SU-DHL-6 (cell line): ENCODE results near the gene TCHHL1.

Experiments used
- H2AFZ ChIP-seq: fragments of 200-600 bp; sonication (generic); 2 replicates; pipeline ENCODE4 v1.6.1; 2014; ENCODE audit warnings: low read depth, mild to moderate bottlenecking, moderate library complexity, mixed read lengths, antibody characterized with exemption, low read length; ENCODE audit not compliant: severe bottlenecking
- H3F3A ChIP-seq: fragments of 200-600 bp; shearing (Covaris generic); 2 replicates; pipeline ENCODE4 v1.6.0; 2016; ENCODE audit warnings: antibody characterized with exemption, mild to moderate bottlenecking; ENCODE audit not compliant: insufficient read depth
- H3K27ac ChIP-seq: fragments of 200-600 bp; sonication (generic); 2 replicates; pipeline ENCODE4 v1.5.1; 2016; ENCODE audit warnings: low read depth, mild to moderate bottlenecking, low read length, moderate library complexity, mixed read lengths
- H3K27me3 ChIP-seq: fragments of 200-600 bp; sonication (generic), shearing (Covaris generic); 2 replicates; pipeline ENCODE4 v1.6.0; 2014; ENCODE audit warnings: mild to moderate bottlenecking, low read length
- H3K36me3 ChIP-seq: fragments of 200-600 bp; sonication (generic); 2 replicates; pipeline ENCODE4 v1.6.1; 2014; ENCODE audit warnings: mild to moderate bottlenecking, low read length, mixed read lengths
- H3K4me2 ChIP-seq: fragments of 300-600, 200-600 bp; shearing (Covaris generic), sonication (generic); 2 replicates; pipeline ENCODE4 v1.6.0; 2014; ENCODE audit warnings: low read length, low read depth, mild to moderate bottlenecking; ENCODE audit not compliant: poor library complexity, severe bottlenecking
- H3K4me3 ChIP-seq: fragments of 200-600 bp; sonication (generic); 2 replicates; pipeline ENCODE4 v1.5.1; 2014; ENCODE audit warnings: antibody characterized with exemption, low read length, mild to moderate bottlenecking, mixed read lengths; ENCODE audit not compliant: insufficient read depth, poor library complexity, severe bottlenecking
- H3K79me2 ChIP-seq: fragments of 200-600 bp; sonication (generic); 2 replicates; pipeline ENCODE4 v1.6.1; 2014; ENCODE audit warnings: mild to moderate bottlenecking, low read length, moderate library complexity; ENCODE audit not compliant: insufficient read depth
- H3K9ac ChIP-seq: fragments of 200-600 bp; sonication (generic); 2 replicates; pipeline ENCODE4 v1.7.0; 2014; ENCODE audit warnings: mild to moderate bottlenecking, low read length
- H3K9me2 ChIP-seq: fragments of 200-600 bp; sonication (generic); replicated peaks from 2 replicates; pipeline ENCODE4 v1.6.1; 2014; ENCODE audit warnings: low read length; ENCODE audit not compliant: insufficient read depth
- H3K9me3 ChIP-seq: fragments of 200-600 bp; sonication (generic); 2 replicates; pipeline ENCODE4 v1.6.1; 2014; ENCODE audit warnings: low read length, mixed read lengths; ENCODE audit not compliant: insufficient read depth
- H4K20me1 ChIP-seq: fragments of 200-600 bp; sonication (generic); 2 replicates; pipeline ENCODE4 v1.6.1; 2014; ENCODE audit warnings: low read depth, mild to moderate bottlenecking, antibody characterized with exemption, low read length, moderate library complexity, mixed read lengths
- CTCF ChIP-seq: fragments of 200-600 bp; sonication (generic); IDR thresholded peaks from one replicate; pipeline ENCODE4 v1.5.1; 2017; ENCODE audit warnings: antibody characterized with exemption, mild to moderate bottlenecking, low read length, moderate library complexity; ENCODE audit not compliant: insufficient read depth, poor library complexity, severe bottlenecking
- EZH2phosphoT487 ChIP-seq: fragments of 200-600 bp; sonication (generic), shearing (Covaris generic); conservative IDR thresholded peaks from 2 replicates; pipeline ENCODE4 v1.6.1; 2018; ENCODE audit warnings: mild to moderate bottlenecking, antibody characterized with exemption, low read length, moderate library complexity, mixed read lengths

TCHHL1 gene

DNA sequence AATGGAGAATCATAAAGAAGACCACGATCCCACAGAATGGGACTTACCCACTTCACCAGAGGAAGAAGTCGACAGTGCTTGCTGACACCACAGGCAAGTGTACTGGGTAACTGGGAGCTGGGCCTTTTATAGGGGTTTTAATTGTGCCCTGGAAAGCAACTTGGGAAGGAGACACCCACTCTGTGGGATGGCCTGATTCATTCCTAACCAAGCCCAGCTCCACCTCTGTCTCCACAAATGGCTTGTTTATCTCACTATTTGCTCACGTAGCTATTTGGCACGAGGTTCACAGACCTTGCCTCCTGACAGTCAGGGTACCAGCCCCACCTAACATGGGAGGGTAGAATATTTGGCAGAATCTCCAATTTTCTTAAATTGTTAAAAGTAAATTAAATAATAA lies 26.5 kb upstream of the TCHHL1 start, which contains the start of gene TCHH:
TCHH (minus strand) TSS at position 101 of the 400 bp plus-strand sequence. CDS start 1,364 bp downstream, outside the sequence.
- TF ChIP-seq EZH2phosphoT487 (no peak), CTCF (no peak)
- H3K4me3 ChIP-seq, result no peak within 1 kb of the TSS
- no peak within 1 kb of the TSS for H3K9ac ChIP-seq

DNA sequence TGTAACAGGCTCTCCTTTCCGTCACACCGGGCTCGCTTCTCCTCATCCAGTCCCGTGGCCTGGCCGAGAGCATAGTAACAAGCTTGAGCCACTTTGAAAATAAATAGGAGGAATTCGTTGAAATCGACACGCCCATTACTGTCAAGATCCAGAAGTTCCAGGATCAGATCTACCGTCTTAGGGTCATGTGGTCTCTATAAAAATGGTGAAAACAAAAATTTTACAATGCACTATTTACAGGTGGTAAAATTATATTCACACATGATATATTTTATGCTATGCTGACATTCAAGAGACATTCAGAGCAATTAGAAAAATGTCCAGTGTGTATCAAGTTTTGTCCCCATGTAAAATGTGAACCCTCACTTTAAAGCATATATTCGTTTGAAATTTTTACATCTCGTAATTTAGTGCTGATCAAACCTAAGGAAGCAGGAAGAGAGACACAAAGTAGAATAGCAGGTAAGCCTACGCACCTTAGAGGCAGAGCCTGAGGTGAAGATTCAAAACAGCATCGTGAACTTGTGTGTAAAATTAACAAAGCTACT lies 24.1 kb upstream of the TCHHL1 start:
- H3K9me2 ChIP-seq, result no peaks in the 10 kb centered on the region
- H3K4me2 ChIP-seq, result peak overlapping the region; percentile 73
- H3K36me3 ChIP-seq, result no peaks in the 10 kb centered on the region
- no peak overlapping the region for H3K27ac ChIP-seq
- H3K27me3 ChIP-seq, result no peaks in the 10 kb centered on the region
- no peaks in the 10 kb centered on the region for H4K20me1 ChIP-seq
- H3K9ac ChIP-seq, result peak overlapping the region; percentile 54
- H3K79me2 ChIP-seq, result no peaks in the 10 kb centered on the region
- H3F3A ChIP-seq, result no peaks in the 10 kb centered on the region
- peak overlapping the region; percentile 52 for H3K4me3 ChIP-seq
- peak overlapping the region; percentile 75 for H2AFZ ChIP-seq
- no peaks in the 10 kb centered on the region for H3K9me3 ChIP-seq
- TF ChIP-seq CTCF (no peak), EZH2phosphoT487 (no peak)

More for the DNA sequence above, 26.5 kb upstream of the TCHHL1 start, which contains the start of gene TCHH:
- H3K79me2 ChIP-seq, result no peaks in the 10 kb centered on the region
- no peak within 1 kb of the TSS for H3K4me2 ChIP-seq
- H3K27ac ChIP-seq, result no peak within 1 kb of the TSS
- H3K36me3 ChIP-seq, result no peaks in the 10 kb centered on the region
- H3K27me3 ChIP-seq, result no peaks in the 10 kb centered on the region
- no peaks in the 10 kb centered on the region for H3K9me2 ChIP-seq
- no peak within 1 kb of the TSS for H2AFZ ChIP-seq
- H3F3A ChIP-seq, result no peaks in the 10 kb centered on the region
- no peaks in the 10 kb centered on the region for H4K20me1 ChIP-seq
- no peaks in the 10 kb centered on the region for H3K9me3 ChIP-seq

GRCh38 chr1:152112101-152112884 lies 23.4 kb upstream of the TCHHL1 start:
- Histone ChIP-seq H3K27ac (no peak overlapping the region), H2AFZ (peak overlapping the region; percentile 75), H3K4me3 (peak overlapping the region; percentile 52), H3K9ac (peak overlapping the region; percentile 54), H3K36me3 (no peaks in the 10 kb centered on the region), H3K4me2 (peak overlapping the region; percentile 73), H3K79me2 (no peaks in the 10 kb centered on the region), H3F3A (no peaks in the 10 kb centered on the region), H3K27me3 (no peaks in the 10 kb centered on the region), H4K20me1 (no peaks in the 10 kb centered on the region), H3K9me2 (no peaks in the 10 kb centered on the region), H3K9me3 (no peaks in the 10 kb centered on the region)
- TF ChIP-seq EZH2phosphoT487, result no peak
- no peak for TF ChIP-seq CTCF
